K562 (cell line): ENCODE measurements around the gene PEAR1. TPM values are rescaled to one million over a fixed set of nuclear protein-coding genes. Genes with fewer than 3 reads are reported as not detected.

ENCODE experiments used
- C11orf30 ChIP-seq: fragments of 450-650 bp; IDR thresholded peaks from 2 replicates; pipeline ENCODE4 v1.6.1; 2016; ENCODE audit warnings: low read depth, mild to moderate bottlenecking
- CC2D1A ChIP-seq: fragments of 450-650 bp; IDR thresholded peaks from 2 replicates; pipeline ENCODE4 v1.6.1; 2017; ENCODE audit warnings: mild to moderate bottlenecking
- CTCF ChIP-seq, 3 experiments: IDR thresholded peaks in 2 of 3; conservative IDR thresholded peaks in 1 of 3; 2 replicates each; pipeline ENCODE4 v1.5.1; 2011 to 2012; ENCODE audit warnings: low read length in 3 of 3, mild to moderate bottlenecking in 3 of 3, control low read depth in 2 of 3, improper control_type of control experiment in 1 of 3, inconsistent platforms in 1 of 3, low read depth in 1 of 3, mixed read lengths in 1 of 3, moderate library complexity in 1 of 3; ENCODE audit not compliant: insufficient read depth in 2 of 3
- FOXM1 ChIP-seq, 2 experiments: fragments of 450-650 bp in 1 of 2; sonication (generic) in 1 of 2; formaldehyde crosslinking in 1 of 2; IDR thresholded peaks; 2 replicates each; pipeline versions ENCODE4 v1.6.1 to v1.9.0; 2017 to 2022; ENCODE audit warnings: low read depth in 2 of 2, mild to moderate bottlenecking in 2 of 2, missing genetic modification reagents in 1 of 2, moderate library complexity in 1 of 2
- MYNN ChIP-seq, 2 experiments: sonication (generic); formaldehyde crosslinking in 1 of 2; IDR thresholded peaks; 2 replicates each; pipeline versions ENCODE4 v1.5.0 to v1.6.1; 2016 to 2020; ENCODE audit warnings: antibody characterized with exemption in 1 of 2, missing genetic modification reagents in 1 of 2
- POLR2A ChIP-seq: fragments of 450-650 bp; conservative IDR thresholded peaks from 2 replicates; pipeline ENCODE4 v1.6.1; 2016
- RB1 ChIP-seq: fragments of 450-650 bp; IDR thresholded peaks from 2 replicates; pipeline ENCODE4 v1.6.1; 2017; ENCODE audit warnings: low read depth, mild to moderate bottlenecking
- REST ChIP-seq, 2 experiments: fragments of 450-650 bp; formaldehyde crosslinking in 1 of 2; IDR thresholded peaks; 2 replicates each; pipeline versions ENCODE4 v1.4.0 to v1.6.1; 2014 to 2020; ENCODE audit warnings: mild to moderate bottlenecking in 2 of 2, borderline replicate concordance in 1 of 2, low read depth in 1 of 2
- SP1 ChIP-seq: sonication (generic); formaldehyde crosslinking; IDR thresholded peaks from 2 replicates; pipeline ENCODE4 v1.8.1; 2022; ENCODE audit warnings: mild to moderate bottlenecking, missing genetic modification reagents
- TARDBP ChIP-seq: fragments of 450-650 bp; IDR thresholded peaks from 2 replicates; pipeline ENCODE4 v1.6.1; 2016
- TSC22D4 ChIP-seq: fragments of 450-650 bp; IDR thresholded peaks from 2 replicates; pipeline ENCODE4 v1.6.1; 2016; ENCODE audit warnings: missing genetic modification characterization, missing biosample characterization, control low read depth
- VEZF1 ChIP-seq: fragments of 200-800 bp; sonication (Bioruptor generic); IDR thresholded peaks from 2 replicates; pipeline ENCODE4 v1.6.1; 2017; ENCODE audit warnings: missing genetic modification characterization, missing compliant biosample characterization
- ZBTB2 ChIP-seq: fragments of 450-650 bp; IDR thresholded peaks from 2 replicates; pipeline ENCODE4 v1.6.1; 2016; ENCODE audit warnings: antibody characterized with exemption
- ZNF431 ChIP-seq: sonication (generic); formaldehyde crosslinking; IDR thresholded peaks from 2 replicates; pipeline ENCODE4 v1.8.0; 2022; ENCODE audit warnings: mild to moderate bottlenecking, missing genetic modification reagents
- polyA plus RNA-seq, 8 experiments: library from polyadenylated mRNA; depleted of rRNA in 4 of 8; stranded (reverse) in 5 of 8; unstranded in 3 of 8; fragments of >200 nt; fragmentation: Nextera tagmentation in 2 of 8; fragmentation: Illumina TruSeq in 1 of 8; extraction: Ambion mirVana in 2 of 8; extraction: Trizol in 1 of 8; gene quantifications; 2 replicates each; pipeline versions ENCODE4 v1.2.1 to v1.2.3, GENCODE V29; 2011 to 2014; ENCODE audit warnings: inconsistent platforms in 1 of 8, missing spikeins in 1 of 8
- total RNA-seq, 7 experiments: library from RNA; depleted of rRNA in 6 of 7; stranded (reverse); fragments of >200 nt in 6 of 7; fragmentation: Illumina TruSeq in 2 of 7; extraction: Trizol in 2 of 7; gene quantifications; 2 replicates each; pipeline versions ENCODE4 v1.2.1 to v1.2.3, GENCODE V29; 2011 to 2021; ENCODE audit warnings: low replicate concordance in 1 of 7

PEAR1 gene
- total and polyA plus RNA-seq, 9 of the 15 experiments (the other 6 are each of a cell fraction or from before 2014, with no cell fraction given): 0.87 to 13.9 (median 6.1) TPM

GRCh38 chr1:156910309-156910782 is 16.8 kb downstream of the PEAR1 start (continued):
- 0 out of 2 replicates have a peak, but pooled peaks have one; percentile 51 for TF ChIP-seq CC2D1A
- TF ChIP-seq REST (IDR thresholded peaks at IDR 0.05; ENCODE audit: borderline replicate concordance): peak; percentile 54; the same call in 1 of the 2 replicates
- TF ChIP-seq REST (CRISPR knock-in tag; IDR thresholded peaks at IDR 0.05; ENCODE audit: low read depth): no peak
- 0 out of 2 replicates have a peak, but pooled peaks have one; percentile 37 for TF ChIP-seq MYNN (IDR thresholded peaks at IDR 0.05)
- TF ChIP-seq MYNN (CRISPR knock-in tag; IDR thresholded peaks at IDR 0.05): no peak
- TF ChIP-seq ZBTB2: peak; percentile 49; the same call in 1 of the 2 replicates
- TF ChIP-seq ZNF431 (CRISPR knock-in tag): no peak
- TF ChIP-seq TARDBP: no peak
- no peak for TF ChIP-seq POLR2A
- TF ChIP-seq CTCF (IDR thresholded peaks at IDR 0.05 in 2 of 3, conservative IDR thresholded peaks at IDR 0.05 in 1 of 3; ENCODE audit: insufficient read depth in 2 of 3, low read depth in 1 of 3, low read length in 3 of 3): peak; percentile 72 to 82 (median 76)
- peak; percentile 52; the same call in 1 of the 2 replicates for TF ChIP-seq SP1 (CRISPR knock-in tag)
- TF ChIP-seq C11orf30: no peak
- TF ChIP-seq TSC22D4 (tag): no peak
- peak; percentile 87 for TF ChIP-seq VEZF1 (CRISPR knock-in tag)
- no peak for TF ChIP-seq FOXM1 (IDR thresholded peaks at IDR 0.05; ENCODE audit: low read depth)
- peak; percentile 64; the same call in 1 of the 2 replicates for TF ChIP-seq FOXM1 (CRISPR knock-in tag; IDR thresholded peaks at IDR 0.05; ENCODE audit: low read depth)
- peak; percentile 63 for TF ChIP-seq RB1
